CD4-positive, alpha-beta T cell treated with Interleukin-10 for 1 hour (primary cell): ENCODE measurements around the gene GNG13.
"Not testable (repeated sequence)": the region's sequence is repeated elsewhere in the genome, so short reads cannot be mapped to it uniquely, and the experiment has no call there.

Source experiments
- DNase-seq: peaks from one replicate; pipeline ENCODE4 v3.0.0-alpha.2; 2020

The GNG13 gene

DNA sequence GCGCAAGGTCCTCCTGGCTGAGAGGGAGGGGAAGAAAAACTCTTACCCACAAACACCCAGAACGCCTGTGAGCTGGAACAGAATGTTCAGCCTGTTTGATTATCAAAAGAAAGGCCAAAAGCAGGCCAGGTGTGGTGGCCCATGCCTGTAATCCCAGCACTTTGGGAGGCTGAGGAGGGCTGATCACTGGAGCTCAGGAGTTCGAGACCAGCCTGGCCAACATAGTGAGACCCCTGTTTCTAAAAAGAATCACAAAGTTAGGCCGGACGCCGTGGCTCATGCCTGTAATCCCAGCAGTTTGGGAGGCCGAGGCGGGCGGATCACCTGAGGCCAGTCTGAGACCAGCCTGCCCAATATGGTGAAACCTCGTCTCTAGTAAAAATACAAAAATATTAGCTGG is 24.2 kb downstream of the GNG13 start:
- not testable (repeated sequence) for DNase-seq

DNA sequence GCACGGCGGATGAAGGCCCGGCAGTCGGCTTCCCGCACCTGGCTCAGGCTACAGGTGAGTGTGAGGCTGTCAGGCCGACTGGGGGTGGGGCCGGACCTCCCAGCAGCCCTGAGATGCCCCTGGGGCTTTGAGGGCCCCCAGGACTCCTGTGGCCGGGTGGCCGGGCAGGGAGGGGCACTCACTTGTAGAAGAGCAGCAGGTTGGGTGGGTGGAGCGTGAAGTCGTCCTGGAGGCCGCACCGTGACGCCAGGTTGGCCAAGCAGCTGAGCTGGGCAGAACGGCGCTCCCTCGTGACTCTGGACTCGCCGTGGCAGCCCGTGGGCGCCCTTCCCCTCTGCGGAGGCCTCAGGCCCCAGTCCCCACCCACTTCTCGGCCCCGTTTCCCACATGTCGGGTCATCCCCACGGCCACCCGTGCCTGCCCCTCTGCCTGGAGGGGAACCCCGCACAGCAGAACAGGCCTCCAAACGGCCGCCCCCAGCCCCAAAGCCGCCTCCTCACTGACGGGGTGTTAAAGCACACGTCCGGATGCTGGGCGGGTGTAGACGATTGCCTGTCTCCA is 25.2 kb downstream of the GNG13 start:
- no peak for DNase-seq

DNA sequence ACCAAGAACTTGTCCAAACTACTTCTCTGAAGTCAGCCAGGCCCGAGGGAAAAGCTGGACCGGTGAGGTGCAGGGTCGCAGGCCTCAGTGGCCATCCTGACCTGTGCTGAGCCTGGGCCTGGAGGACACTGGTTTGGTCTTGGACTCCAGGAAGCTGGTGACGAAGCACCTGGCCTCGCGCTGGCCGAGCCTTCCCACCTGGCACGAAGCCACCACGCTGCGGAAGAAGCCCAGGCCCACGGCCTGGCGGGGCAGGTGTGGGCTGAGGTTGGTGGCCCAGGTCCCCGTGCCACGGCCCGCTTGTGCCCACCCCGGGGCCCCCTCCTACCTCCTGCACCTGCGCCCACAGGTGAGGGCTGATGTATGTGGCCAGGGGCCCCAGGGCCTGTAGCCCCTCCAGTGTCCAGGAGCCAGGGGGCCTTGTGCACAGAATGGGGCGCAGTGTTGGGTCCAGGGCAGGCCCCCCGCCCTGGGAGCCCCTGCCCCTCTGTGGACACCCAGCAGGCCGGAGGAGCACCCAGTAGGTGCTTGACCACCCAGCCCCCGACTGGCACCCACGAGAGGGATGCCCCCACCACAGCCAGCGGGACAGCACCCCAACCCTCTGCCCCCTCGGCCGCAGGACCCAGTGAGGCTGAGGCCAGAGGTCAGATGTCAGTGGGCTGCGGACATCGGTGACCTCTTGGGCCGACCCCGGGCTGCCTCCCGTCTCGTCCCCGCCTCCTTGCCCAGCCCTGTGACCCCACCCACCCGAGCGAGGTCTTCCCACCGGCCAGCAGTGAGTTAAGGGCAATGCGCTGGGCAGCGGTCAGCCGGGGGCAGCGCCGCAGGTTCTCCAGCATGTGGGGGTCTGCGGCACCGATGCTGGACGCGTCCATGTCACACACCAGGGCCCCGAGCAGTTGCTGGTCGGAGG is 26.2 kb downstream of the GNG13 start:
- DNase-seq, result no peak

DNA sequence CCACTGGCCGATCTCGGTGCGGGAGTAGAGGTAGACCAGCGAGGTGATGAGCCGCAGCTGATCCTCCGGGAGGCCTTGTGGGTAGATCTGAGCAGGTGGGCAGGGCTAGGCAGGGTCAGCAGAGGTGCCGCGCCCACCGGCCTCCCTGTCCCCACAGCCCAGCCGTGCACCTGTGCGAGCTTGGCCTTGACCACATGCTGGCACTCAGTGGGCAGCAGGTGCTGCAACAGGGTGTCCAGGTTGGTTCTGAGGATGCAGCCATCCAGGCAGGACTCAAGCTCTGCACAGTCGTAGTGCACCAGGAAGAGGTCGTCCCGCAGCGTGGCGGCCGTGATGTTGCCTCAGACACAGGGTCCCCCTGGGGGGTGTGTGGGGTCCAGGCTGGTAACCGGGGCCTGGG is 27.6 kb downstream of the GNG13 start:
- no peak for DNase-seq

DNA sequence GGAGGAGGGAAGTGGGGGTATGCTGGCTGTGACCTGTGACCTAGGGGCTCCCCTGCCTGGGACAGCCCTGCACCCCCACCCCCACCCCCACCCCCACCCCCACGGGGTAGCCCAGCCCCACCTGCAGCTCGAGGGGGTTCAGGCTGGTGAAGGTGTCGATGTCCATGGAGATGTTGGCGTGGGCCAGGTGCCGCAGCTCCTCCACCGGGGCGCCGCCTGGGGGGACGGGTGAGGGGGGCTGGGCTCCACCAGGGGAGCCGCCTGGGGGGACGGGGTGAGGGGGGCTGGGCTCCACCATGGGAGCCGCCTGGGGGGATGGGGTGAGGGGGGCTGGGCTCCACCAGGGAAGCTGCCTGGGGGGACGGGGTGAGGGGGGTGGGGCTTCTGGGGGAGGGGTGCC is 30.1 kb downstream of the GNG13 start:
- DNase-seq, result no peak

DNA sequence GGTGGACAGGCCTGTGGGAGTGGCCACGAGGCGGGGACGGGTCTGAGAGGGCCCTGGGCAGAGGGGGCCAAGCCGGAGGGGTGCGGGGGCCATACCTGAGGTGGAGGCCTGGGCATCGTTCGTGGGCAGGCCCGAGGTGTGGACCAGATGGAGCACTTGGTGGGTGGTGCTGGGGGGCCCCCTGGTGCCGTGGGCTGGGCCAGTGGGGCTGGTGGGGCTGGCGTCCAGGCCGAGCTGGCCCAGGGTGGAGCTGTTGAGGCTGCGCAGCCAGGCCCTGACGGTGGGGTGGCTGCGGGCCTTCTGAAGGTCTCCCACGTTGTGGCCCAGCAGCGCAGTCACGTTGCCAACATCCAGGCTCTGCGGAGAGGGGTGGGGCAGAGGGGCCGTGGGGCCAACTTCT is 30.6 kb downstream of the GNG13 start:
- no peak for DNase-seq

DNA sequence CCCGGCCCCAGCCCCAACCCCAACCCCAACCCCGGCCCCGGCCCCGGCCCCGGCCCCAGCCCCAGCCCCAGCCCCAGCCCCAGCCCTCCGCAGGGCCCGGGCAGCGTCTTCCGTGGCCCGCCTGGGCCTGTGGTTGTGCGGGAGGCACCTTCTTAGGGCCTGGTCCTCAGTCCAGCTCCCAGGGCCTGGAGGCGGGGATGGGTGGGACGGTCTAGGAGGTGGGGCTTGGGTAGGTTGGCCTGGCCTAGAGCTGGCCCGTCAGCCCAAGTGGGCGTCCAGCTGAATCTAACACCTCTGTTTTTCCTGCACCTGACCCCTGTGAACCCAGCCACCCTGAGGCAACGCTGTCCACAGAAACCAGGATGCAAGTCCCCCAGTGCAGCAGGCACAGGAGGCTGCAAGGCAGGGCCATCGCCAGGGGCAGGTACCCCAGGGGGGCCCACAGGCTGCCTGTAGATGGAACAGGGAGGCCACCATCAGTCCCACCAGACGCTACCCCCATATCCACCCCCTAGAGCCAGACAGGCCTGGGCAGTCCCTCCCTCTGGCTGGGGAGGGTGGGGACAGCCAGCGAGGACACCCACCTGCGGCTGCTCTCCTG is 31.2 kb downstream of the GNG13 start:
- DNase-seq, result no peak

DNA sequence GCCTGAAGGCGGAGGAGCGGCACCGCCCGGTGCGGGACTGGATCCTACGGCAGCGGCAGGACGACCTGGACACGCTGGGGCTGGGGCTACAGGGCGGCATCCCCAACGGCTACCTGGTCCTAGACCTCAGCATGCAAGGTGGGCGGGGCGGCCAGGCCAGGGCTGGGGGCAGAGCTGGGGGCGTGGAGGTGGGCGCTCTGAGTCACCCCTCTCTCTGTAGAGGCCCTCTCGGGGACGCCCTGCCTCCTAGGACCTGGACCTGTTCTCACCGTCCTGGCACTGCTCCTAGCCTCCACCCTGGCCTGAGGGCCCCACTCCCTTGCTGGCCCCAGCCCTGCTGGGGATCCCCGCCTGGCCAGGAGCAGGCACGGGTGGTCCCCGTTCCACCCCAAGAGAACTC is 32.1 kb downstream of the GNG13 start:
- DNase-seq, result no peak

DNA sequence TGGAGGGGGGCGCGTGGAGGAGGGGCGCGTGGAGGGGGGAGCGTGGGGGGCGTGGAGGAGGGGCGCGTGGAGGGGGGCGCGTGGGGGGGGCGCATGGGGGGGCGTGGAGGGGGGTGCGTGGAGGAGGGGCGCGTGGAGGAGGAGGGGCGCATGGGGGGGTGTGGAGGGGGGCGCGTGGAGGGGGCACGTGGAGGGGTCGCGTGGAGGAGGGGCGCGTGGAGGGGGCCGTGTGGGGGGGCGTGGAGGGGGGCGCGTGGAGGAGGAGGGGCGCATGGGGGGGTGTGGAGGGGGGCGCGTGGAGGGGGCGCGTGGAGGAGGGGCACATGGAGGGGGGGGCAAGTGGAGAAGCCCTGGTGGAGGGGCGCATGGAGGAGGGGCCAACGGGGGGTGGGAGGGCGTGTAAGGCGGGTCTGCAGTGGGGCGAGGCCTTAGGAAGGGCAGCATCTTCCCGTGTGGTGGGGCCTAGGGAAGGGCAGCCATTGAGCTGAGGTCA is 32.7 kb downstream of the GNG13 start:
- DNase-seq, result no peak

DNA sequence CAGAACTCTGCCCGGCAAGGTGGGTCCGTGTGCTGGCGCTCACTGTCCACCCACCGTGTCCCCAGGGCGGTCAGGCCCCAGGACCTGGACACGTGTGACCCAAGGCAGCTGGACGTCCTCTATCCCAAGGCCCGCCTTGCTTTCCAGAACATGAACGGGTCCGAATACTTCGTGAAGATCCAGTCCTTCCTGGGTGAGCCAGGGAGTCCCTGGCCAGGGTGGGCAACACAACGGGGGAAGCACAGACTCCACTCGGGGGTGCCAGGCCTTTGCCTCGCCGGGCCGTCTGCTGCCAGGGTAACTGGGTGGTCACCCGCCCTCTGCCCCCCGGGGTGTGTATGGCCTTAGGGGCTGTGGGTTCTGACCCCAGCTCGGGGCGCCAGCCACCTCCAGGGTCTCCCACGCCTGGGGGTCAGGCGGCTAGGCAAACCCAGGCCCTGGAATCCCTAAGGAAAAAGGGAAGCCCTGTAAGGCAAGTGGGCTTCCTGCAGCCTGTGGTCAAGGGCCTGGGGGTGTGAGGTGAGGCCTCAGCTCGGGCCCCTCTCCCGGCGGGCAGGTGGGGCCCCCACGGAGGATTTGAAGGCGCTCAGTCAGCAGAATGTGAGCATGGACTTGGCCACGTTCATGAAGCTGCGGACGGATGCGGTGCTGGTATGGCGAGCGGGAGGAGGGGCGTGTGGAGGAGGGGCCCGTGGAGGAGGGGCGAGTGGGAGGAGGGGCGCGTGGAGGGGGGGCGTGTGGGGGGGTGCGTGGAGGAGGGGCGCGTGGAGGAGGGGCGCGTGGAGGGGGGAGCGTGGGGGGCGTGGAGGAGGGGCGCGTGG is 33.5 kb downstream of the GNG13 start:
- no peak for DNase-seq

DNA sequence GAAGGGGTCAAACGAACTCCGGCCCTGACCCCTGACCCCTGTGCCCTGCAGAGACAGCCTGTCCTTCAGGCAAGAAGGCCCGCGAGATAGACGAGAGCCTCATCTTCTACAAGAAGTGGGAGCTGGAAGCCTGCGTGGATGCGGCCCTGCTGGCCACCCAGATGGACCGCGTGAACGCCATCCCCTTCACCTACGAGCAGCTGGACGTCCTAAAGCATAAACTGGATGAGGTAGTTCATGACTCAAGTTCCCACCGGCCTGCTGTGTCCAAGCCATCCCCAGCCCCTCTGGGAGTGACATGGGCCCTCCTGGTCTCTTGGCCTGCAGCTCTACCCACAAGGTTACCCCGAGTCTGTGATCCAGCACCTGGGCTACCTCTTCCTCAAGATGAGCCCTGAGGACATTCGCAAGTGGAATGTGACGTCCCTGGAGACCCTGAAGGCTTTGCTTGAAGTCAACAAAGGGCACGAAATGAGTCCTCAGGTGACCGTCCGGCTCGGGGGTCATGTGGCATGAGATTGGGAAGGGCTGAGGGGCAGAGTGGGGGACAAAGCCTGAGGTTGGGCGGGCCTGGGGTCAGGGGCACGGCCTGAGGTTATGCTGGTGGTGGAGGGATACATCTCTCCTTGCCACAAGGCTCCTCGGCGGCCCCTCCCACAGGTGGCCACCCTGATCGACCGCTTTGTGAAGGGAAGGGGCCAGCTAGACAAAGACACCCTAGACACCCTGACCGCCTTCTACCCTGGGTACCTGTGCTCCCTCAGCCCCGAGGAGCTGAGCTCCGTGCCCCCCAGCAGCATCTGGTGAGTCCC is 34.3 kb downstream of the GNG13 start:
- DNase-seq, result no peak

DNA sequence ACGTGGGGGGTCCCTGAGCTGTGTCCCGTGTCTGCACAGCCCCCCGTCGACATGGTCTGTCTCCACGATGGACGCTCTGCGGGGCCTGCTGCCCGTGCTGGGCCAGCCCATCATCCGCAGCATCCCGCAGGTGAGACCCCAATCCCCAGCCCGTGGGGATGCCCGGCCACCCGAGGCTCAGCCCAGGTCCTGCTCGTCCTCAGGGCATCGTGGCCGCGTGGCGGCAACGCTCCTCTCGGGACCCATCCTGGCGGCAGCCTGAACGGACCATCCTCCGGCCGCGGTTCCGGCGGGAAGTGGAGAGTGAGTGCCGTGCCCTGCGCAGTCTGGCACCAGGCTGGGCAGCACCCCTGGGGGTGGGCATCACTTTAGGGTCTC is 35.1 kb downstream of the GNG13 start:
- DNase-seq, result no peak

DNA sequence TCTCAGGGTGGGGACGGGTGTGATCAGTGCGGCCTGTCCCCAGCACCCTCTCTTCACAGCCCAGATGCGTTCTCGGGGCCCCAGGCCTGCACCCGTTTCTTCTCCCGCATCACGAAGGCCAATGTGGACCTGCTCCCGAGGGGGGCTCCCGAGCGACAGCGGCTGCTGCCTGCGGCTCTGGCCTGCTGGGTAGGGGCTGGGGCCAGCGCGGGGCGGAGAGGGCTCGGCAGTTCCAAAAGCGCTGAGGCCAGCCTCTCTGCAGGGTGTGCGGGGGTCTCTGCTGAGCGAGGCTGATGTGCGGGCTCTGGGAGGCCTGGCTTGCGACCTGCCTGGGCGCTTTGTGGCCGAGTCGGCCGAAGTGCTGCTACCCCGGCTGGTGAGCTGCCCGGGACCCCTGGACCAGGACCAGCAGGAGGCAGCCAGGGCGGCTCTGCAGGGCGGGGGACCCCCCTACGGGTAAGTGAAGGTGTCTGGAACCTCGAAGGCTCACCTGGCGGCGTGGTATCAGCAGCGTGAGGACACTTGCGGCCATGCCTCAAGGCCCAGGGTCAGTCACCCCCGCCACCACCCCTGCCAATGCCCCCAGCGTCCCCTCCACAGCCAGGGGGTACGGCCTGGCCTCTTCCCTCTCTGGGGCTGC is 35.6 kb downstream of the GNG13 start:
- no peak for DNase-seq

DNA sequence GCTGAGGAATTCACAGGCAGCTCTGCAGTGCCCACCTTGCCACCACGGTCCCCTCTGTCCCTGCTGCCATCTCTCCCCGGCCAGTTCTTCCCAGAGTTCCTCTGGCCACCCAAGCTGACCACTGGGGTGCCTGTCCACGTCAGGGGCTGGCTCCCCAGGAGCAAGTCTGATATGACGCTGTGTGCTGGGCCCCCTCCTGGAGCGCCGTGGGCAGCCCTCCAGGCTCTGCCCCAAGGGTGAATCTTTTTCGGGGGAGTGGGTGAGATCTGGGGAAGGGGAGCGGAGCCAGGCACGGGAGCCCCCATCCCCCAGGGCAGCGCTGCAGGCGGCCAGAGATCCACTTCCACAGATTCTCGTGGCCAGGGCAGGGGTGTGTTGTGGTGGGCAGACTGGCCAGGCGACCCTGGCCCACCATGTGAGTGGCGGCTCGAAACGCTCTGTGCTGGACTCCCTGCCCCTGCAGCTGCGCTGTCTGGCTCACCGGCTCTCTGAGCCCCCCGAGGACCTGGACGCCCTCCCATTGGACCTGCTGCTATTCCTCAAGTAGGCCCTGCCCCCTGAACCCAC is 36.3 kb downstream of the GNG13 start:
- no peak for DNase-seq

DNA sequence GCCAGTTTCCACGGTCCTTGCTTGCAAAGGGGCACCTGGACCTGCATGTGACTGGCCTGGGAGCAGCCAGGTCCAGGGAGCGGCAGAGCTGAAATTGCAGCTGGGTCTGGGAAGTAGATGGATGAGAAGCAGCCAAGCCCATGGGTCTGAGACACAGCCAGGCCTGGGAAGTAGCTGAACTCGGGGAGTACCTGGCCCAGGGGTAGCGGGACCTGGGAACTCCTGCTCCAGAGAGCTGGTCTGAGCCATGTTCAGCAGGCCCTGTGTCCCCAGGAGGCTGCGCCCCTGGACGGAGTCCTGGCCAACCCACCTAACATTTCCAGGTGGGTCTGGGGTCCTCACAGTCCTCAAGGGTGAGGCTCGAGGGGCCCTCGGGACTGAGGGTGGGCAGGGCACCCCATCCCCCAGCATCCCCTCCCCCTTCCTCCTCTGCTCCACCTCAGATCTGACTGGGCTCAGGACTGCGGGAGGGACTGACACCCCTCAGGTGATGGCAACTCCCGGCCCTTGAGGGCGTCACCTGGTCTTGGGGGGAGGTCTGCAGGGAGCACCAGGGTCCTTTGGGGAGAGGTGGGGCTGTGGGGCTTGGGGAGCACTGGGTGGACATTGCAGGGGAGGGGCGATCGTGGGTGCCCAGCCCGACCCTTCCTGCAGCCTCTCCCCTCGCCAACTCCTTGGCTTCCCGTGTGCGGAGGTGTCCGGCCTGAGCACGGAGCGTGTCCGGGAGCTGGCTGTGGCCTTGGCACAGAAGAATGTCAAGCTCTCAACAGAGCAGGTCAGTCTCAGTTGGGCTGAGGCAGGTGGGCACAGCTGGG is 37.0 kb downstream of the GNG13 start:
- DNase-seq, result no peak

DNA sequence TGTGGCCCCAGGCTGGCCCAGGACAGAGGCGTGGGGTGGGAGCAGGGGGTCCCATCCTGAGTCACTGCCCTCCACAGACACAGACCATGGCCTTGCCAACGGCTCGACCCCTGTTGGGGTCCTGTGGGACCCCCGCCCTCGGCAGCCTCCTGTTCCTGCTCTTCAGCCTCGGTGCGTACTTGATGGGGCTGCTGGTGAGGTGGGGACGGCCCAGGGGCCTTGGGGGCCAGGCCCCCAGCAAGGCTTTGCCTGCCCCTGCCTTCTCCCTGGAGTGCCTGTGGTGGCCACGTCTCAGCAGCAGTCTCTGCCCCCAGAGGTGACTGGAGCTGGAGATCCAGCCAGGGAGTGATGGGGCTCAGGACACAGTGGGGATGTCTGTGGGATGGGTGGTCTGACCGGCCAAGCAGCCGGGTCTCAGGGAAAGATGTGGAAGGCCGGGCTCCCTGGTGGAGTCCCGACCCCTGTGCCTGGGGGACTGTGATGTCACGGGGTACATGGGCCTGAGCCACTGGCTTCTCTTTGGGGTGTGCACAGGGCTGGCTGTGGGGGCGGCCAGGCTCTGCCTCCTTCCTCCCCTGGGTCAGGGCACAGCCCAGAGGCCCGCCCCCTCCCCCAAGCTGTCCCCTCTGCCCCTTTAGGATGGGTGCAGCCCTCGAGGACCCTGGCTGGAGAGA is 37.8 kb downstream of the GNG13 start:
- no peak for DNase-seq

DNA sequence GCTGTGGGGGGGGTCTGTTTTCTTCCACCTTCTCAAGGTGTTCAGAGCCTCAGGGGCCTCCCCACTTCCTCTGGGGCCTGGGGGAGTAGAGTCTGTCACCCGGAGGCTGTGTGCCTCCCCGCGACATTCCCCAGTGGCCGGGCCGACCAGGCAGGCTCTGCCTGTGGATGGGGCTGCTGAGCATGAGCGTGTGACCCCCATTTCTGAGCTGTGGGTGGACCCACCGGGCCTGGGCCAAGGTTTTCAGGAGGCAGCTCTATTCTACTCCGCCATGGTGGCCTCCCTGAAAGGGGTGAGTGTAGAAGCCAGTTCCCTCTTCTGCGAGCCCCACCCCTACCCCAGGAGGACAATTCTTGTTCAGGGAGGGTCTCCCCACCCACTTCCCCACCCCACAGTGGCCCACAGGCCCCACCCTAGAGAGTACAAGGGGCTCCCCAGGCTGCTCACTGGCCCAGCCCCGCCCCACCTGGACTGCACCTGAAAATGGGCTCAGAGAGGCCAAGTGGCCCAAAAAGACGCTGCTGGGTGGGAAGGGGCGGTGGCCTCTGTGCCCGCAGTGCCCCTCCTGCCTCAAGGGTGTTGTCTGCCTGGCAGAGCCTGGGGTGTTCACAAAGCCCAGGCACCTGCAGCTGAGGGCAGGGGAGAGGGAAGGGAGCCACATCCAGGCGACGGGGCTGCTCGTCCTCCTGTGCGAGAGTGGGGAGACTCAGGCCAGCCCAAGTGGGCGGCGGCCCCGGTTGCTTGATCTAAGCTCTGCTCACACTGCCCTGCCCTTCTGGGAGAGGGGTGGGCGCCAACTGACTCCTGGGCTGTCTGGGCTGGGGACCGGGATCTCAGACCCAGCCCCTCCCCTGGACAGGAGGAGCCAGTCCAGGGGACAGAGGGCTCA is 38.7 kb downstream of the GNG13 start:
- DNase-seq, result no peak

DNA sequence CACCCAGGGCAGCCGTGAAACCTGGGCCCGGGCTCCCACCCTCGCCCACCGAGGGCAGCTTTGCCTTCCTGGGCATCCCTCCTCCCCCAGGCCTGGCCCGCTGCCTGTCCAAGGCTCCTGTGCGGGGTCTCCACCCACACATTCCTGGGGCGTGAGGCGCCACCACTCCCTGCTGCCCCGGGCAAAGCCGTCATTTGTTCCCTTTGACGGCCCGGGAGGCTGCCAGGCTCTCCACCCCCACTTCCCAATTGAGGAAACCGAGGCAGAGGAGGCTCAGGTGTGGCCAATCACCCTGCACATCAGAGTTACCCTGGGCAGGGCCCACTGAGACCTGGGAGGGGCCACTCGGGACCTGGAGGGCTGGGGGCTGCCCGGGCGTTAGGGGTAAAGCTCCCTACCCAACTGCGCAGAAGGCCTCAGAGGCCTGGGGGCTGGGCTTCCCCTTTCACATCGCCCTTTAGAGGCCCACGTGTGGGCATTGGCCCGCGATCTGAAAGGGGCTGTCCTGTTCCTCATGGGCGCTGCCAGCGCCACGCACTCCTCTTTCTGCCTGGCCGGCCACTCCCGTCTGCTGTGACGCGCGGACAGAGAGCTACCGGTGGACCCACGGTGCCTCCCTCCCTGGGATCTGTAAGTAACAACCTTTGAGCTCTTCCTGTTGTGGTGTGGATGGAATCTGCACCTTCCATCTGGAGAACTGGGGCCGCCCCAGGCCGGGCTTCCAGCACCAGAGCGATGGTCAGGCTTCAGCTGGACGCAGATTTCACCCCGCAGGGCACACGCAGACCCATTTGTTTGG is 39.8 kb downstream of the GNG13 start, which contains the start of gene MSLN:
MSLN (plus strand) TSS at position 190 of the 799 bp plus-strand sequence. CDS start 1,947 bp downstream, outside the sequence.
- no peak for DNase-seq
